ES-I3 (cell line): ENCODE data around the gene YOD1.

ENCODE experiments used
- H3K36me3 ChIP-seq: 2 replicates; pipeline ENCODE4 v1.6.1; 2013; ENCODE audit warnings: mild to moderate bottlenecking, low read length, control low read depth, moderate library complexity; ENCODE audit not compliant: insufficient read depth
- H3K4me1 ChIP-seq: 2 replicates; pipeline ENCODE4 v1.6.1; 2013; ENCODE audit warnings: mild to moderate bottlenecking, control low read depth, low read length; ENCODE audit not compliant: insufficient read depth
- H3K9ac ChIP-seq: 2 replicates; pipeline ENCODE4 v1.6.1; 2013; ENCODE audit warnings: low read depth, mild to moderate bottlenecking, low read length, moderate library complexity
- H3K9me3 ChIP-seq: 2 replicates; pipeline ENCODE4 v1.6.1; 2013; ENCODE audit warnings: mild to moderate bottlenecking, low read length, moderate library complexity; ENCODE audit not compliant: control insufficient read depth, insufficient read depth

Gene YOD1

DNA sequence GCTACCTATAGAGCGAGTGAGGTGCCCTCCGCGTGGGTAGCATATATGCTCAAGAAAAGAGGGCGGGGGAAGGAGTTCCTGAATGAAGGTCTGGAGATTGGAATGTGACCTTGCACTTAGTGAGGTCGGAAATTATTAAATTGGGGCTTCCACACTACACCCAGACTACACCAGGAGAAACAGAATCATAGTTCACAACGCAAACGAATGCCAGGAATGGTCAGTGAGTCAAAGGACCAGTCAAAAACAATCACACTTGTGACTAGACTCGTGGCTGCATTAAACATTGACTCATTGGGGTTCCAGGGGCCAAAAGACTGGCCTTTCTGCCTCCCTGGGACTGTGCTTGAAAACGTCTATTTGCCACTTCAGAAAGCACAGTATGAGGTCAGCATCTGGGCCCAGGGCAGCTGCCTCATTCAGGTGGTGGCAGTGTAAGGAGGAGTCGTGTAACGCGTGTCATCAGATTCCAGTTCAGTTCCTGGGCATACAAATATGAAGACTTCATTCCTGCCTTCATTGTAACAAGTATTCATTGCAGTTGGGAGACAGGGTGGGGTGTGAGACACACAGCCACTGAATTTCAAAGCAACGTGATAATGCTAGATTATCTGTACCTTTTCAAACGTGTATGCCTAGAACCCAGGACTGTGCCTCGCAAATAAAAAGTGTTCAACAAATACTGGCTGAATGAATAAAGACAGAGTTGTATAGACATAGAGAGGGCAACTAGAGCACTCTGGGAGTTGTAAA, at the start of gene YOD1:
Gene YOD1 (minus strand): TSS at position 18 of the 753 bp plus-strand sequence. CDS start 178 bp downstream, outside the sequence.
- Histone ChIP-seq H3K9me3 (no peaks in the 10 kb centered on the region), H3K36me3 (peaks cover 10% of the 10 kb centered on the region), H3K4me1 (peaks cover 6% of the 10 kb centered on the region; the same call in 1 of the 2 replicates), H3K9ac (peak within 1 kb of the TSS; percentile 97)

DNA sequence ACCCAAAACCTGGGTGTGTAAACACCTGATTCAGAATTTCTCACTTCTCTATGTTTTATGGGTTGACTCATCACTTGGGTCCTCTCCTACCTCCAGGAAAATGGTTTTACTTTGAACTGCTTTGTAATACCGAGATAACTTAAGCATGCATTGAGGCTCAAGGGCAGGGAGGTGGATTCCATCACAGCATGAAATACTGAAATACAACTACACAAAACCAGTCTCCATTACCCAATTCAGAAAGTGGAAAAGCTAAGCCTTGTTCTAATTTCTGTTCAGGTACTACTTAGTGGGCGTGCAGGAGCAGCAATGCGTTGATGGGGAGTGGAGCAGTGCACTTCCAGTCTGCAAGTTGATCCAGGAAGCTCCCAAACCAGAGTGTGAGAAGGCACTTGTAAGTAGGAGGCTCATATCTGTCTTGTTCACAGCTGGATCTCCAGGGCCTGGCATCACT, 46.9 kb upstream of the YOD1 start:
- Histone ChIP-seq H3K9ac (no peak overlapping the region), H3K4me1 (no peaks in the 10 kb centered on the region), H3K36me3 (no peaks in the 10 kb centered on the region), H3K9me3 (peaks cover 8% of the 10 kb centered on the region; the same call in 1 of the 2 replicates)

DNA sequence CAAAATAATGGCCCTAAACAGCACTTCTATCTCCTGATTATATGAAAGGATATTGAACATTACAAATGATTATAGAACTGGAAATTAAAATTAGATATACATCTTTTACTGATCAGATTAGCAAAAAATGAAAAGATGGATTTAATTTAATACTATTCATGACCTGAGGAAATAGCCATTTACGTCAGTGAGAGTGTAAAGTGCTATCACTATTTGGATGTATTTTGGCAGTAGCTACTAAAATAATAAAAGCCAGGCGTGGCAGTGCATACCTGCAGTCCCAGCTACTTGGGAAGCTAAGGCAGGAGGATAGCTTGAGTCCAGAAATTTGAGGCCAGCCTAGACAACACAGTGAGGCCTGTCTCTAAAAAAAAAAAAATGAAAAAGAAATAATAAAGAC, 42.9 kb upstream of the YOD1 start:
- H3K4me1 ChIP-seq: no peaks in the 10 kb centered on the region
- H3K9ac ChIP-seq: no peak overlapping the region
- no peaks in the 10 kb centered on the region for H3K36me3 ChIP-seq
- H3K9me3 ChIP-seq: peaks cover 8% of the 10 kb centered on the region; the same call in 1 of the 2 replicates

GRCh38 chr1:207091200-207091908, 40.3 kb upstream of the YOD1 start:
- Histone ChIP-seq H3K4me1 (no peaks in the 10 kb centered on the region), H3K9ac (no peak overlapping the region), H3K36me3 (no peaks in the 10 kb centered on the region), H3K9me3 (no peaks in the 10 kb centered on the region)

GRCh38 chr1:207089627-207090355, 38.8 kb upstream of the YOD1 start:
- Histone ChIP-seq H3K9me3 (no peaks in the 10 kb centered on the region), H3K4me1 (no peaks in the 10 kb centered on the region; the same call in none of the 2 replicates), H3K36me3 (no peaks in the 10 kb centered on the region), H3K9ac (no peak overlapping the region)

GRCh38 chr1:207088701-207089626, 38.0 kb upstream of the YOD1 start, which contains the start of gene C4BPB:
C4BPB (plus strand) TSS chr1:207088860; CDS start chr1:207089532, 672 bp downstream.
- Histone ChIP-seq H3K9me3 (no peaks in the 10 kb centered on the region), H3K9ac (no peak within 1 kb of the TSS), H3K4me1 (peaks cover 3% of the 10 kb centered on the region), H3K36me3 (no peaks in the 10 kb centered on the region)

GRCh38 chr1:207088161-207088560, 37.2 kb upstream of the YOD1 start:
- Histone ChIP-seq H3K36me3 (no peaks in the 10 kb centered on the region), H3K9me3 (no peaks in the 10 kb centered on the region), H3K4me1 (peaks cover 3% of the 10 kb centered on the region), H3K9ac (no peak overlapping the region)

GRCh38 chr1:207085887-207086286, 34.9 kb upstream of the YOD1 start:
- no peaks in the 10 kb centered on the region for H3K36me3 ChIP-seq
- no peak overlapping the region for H3K9ac ChIP-seq
- no peaks in the 10 kb centered on the region for H3K9me3 ChIP-seq
- H3K4me1 ChIP-seq: peaks cover 3% of the 10 kb centered on the region

DNA sequence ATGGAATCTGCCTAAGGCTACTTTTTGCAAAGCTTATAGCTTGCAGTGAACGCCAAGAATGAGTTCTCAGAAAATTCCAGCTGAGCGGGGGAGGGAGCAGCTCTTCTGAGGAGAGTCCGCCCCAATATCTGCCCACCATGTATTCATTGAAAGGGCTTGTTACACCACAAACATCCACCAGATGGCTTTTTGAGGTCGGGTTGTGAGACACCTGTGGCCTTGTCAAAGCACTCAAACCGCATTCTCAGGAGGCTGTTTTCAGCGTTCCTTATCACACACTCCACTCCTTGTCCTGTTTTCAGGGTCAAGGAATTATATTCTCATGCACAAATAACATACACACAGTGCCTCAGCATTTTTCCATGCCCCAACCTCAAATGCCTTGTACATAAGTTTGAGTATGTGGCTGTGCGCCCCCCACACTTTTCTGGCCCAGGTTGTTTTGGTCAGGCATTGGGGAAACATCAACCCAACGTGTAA, 33.7 kb upstream of the YOD1 start:
- Histone ChIP-seq H3K9me3 (no peaks in the 10 kb centered on the region), H3K4me1 (peaks cover 3% of the 10 kb centered on the region), H3K9ac (no peak overlapping the region), H3K36me3 (no peaks in the 10 kb centered on the region)

- H3K9ac ChIP-seq: no peak overlapping the region
- H3K9me3 ChIP-seq: no peaks in the 10 kb centered on the region
- peaks cover 3% of the 10 kb centered on the region for H3K4me1 ChIP-seq
- H3K36me3 ChIP-seq: no peaks in the 10 kb centered on the region
These were observed 33.2 kb upstream of the YOD1 start for GRCh38 chr1:207084232-207084631.

GRCh38 chr1:207081806-207082205, 30.8 kb upstream of the YOD1 start:
- H3K4me1 ChIP-seq: peaks cover 9% of the 10 kb centered on the region
- no peaks in the 10 kb centered on the region for H3K36me3 ChIP-seq
- H3K9me3 ChIP-seq: no peaks in the 10 kb centered on the region
- H3K9ac ChIP-seq: no peak overlapping the region

- Histone ChIP-seq H3K9ac (no peak overlapping the region), H3K36me3 (no peaks in the 10 kb centered on the region; the same call in 1 of the 2 replicates), H3K9me3 (no peaks in the 10 kb centered on the region), H3K4me1 (peaks cover 9% of the 10 kb centered on the region)
These were observed 30.1 kb upstream of the YOD1 start for GRCh38 chr1:207081088-207081487.

DNA sequence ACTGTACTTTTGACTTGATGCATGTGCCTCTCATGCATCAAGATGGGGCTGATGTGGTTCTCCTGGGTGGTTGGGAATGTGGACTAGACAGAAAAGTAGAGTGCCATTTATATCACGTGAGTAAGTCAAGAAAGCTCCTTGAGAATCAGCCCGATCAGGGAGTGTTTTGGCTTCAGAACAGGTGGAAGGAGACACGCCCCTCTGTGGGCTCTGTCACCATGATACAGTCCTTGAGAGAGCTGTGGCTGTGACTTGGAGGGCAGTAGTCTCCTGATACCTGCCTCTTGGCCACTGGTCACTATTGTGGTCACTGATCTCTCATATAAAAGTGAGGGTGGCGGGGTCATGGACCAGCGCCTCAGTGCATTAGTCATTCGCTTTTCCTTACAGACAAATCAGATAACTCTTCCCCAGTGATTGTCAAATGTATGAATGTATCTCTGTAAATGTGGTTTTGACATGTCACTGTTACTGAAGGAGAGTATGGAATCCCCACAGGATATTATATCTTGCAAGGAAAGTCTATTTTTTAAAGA, 28.8 kb upstream of the YOD1 start:
- Histone ChIP-seq H3K4me1 (peaks cover 9% of the 10 kb centered on the region), H3K9me3 (no peaks in the 10 kb centered on the region), H3K36me3 (no peaks in the 10 kb centered on the region; the same call in 1 of the 2 replicates), H3K9ac (no peak overlapping the region)
